ENCODE measurements around the gene CALHM5. TPM values are rescaled to one million over a fixed set of nuclear protein-coding genes. Genes with fewer than 3 reads are reported as not detected.
A peak's percentile ranks its signal among the peaks of the same experiment; 100 is the strongest.

CALHM5 gene
- total and polyA plus RNA-seq, 2 of the 4 experiments (the other 2 are of a cell fraction), result 3.3 to 10.8 TPM

DNA sequence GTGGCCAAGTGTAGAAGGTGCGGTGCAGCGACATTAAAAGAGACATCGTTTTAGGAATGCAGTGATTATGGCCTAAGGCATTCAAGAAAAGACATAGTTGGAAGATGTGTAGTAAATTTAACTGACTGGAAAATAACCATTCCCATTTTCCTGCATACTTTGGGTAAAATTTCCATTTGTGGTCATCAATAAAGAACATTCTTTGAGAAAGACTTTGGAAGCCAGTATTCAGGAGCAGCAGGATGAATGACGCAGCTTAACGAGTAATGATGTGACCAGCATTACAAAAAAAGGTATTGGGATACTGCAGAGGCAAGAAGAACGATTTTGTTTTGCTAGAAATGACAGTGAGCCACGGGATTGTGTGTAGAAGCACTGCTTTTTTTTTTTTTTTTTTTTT, 52.9 kb downstream of the CALHM5 start:
- Histone ChIP-seq H3K27ac (ENCODE audit: insufficient read depth, low read length) (no peak overlapping the region), H3K36me3 (ENCODE audit: control insufficient read depth, insufficient read depth, low read length) (no peaks in the 10 kb centered on the region), H2BK20ac (ENCODE audit: low read depth, low read length) (0 out of 2 replicates have a peak overlapping the region, but pooled peaks have one; percentile 6), H3K4ac (ENCODE audit: low read depth, low read length) (peak overlapping the region; percentile 17; the same call in 1 of the 2 replicates), H4K91ac (ENCODE audit: insufficient read depth, low read depth, low read length) (peak overlapping the region; percentile 38), H4K5ac (ENCODE audit: low read depth, low read length) (no peak overlapping the region), H2BK15ac (ENCODE audit: low read depth, low read length) (peak overlapping the region; percentile 81; the same call in 1 of the 3 replicates), H3K18ac (ENCODE audit: low read depth, low read length) (no peak overlapping the region; the same call in 1 of the 2 replicates), H3K14ac (replicated peaks; ENCODE audit: low read depth, low read length) (0 out of 2 replicates have a peak overlapping the region, but pooled peaks have one; percentile 2), H2BK5ac (ENCODE audit: low read depth, low read length, poor library complexity, severe bottlenecking) (peak overlapping the region; percentile 4), H3K9me1 (ENCODE audit: insufficient read depth, low read length) (peaks cover 3% of the 10 kb centered on the region; the same call in 1 of the 2 replicates), H4K8ac (ENCODE audit: low read depth in 2 of 2, low read length in 2 of 2) (peak overlapping the region; percentile 61 to 84; a peak in 3 of 4 replicates), H2AK5ac (ENCODE audit: low read depth, low read length) (peak overlapping the region; percentile 36; the same call in 1 of the 2 replicates), H3K4me2 (ENCODE audit: low read depth, low read length) (peak overlapping the region; percentile 28; the same call in 1 of the 2 replicates), H3K23ac (ENCODE audit: low read depth, low read length) (peak overlapping the region; percentile 59), H3K9me3 (ENCODE audit: control insufficient read depth, insufficient read depth, low read length) (no peaks in the 10 kb centered on the region), H3K79me1 (ENCODE audit: low read depth in 1 of 2, low read length in 2 of 2) (peaks cover 0 to 5% of the 10 kb centered on the region in 2 experiments; a peak in 2 of 4 replicates), H3K27me3 (ENCODE audit: control insufficient read depth, insufficient read depth, low read length) (no peaks in the 10 kb centered on the region), H2BK120ac (ENCODE audit: low read depth, low read length) (peak overlapping the region; percentile 22), H3K56ac (ENCODE audit: extremely low read depth, insufficient read depth, low read length) (no peak overlapping the region), H2AK9ac (replicated peaks; ENCODE audit: low read depth, low read length, poor library complexity) (no peak overlapping the region), H3K9ac (ENCODE audit: low read depth, low read length) (no peak overlapping the region), H3K4me1 (ENCODE audit: control insufficient read depth, insufficient read depth, low read length) (peaks cover 8% of the 10 kb centered on the region), H4K20me1 (ENCODE audit: insufficient read depth, low read length) (no peaks in the 10 kb centered on the region), H2AFZ (replicated peaks; ENCODE audit: low read length, poor library complexity) (peak overlapping the region; percentile 71), H3K4me3 (ENCODE audit: insufficient read depth, low read depth, low read length) (no peak overlapping the region)
- ChIA-PET CTCF (interaction anchor here (1.5 kb wide), 1 partner anchor 295 kb away, joined by 7 read pairs; no protein-coding TSS in a partner anchor), POLR2A (ENCODE audit: unreplicated experiment) (no interaction called here)
- no peak for ATAC-seq (ENCODE audit: low read depth)
- BruUV-seq (replicated peaks), result no TSS peak
- dilution Hi-C loops (cut with HindIII; ENCODE audit: low sequenced_read_pairs, unreplicated experiment) (no loop called here), in situ Hi-C loops (cut with MboI; ENCODE audit: low sequenced_read_pairs) (loop anchor here (5.0 kb wide), 1 partner anchor 297 kb away; no protein-coding TSS in a partner anchor), intact Hi-C loops (cut with micrococcal nuclease) (loop anchor here (5.0 kb wide), 1 partner anchor 117 kb away; no protein-coding TSS in a partner anchor)
- WGBS, 2 experiments (ENCODE audit: extremely low coverage in 2 of 2, insufficient read length in 1 of 2), result 80% methylated on average over 1 of the region's 7 CpGs; no CpG with 5 or more reads in 1 of the 2 experiments
- DNase-seq, result peak; percentile 43
- TF ChIP-seq CEBPB (IDR thresholded peaks at IDR 0.05; ENCODE audit: low read depth, low read length), result no peak
- no peak for TF ChIP-seq FOS (IDR thresholded peaks at IDR 0.05; ENCODE audit: low read depth, low read length)
- no peak for TF ChIP-seq BHLHE40 (IDR thresholded peaks at IDR 0.05; ENCODE audit: low read depth, low read length)
- no peak for TF ChIP-seq MXI1 (IDR thresholded peaks at IDR 0.05; ENCODE audit: borderline replicate concordance, low read depth, low read length)
- no peak for TF ChIP-seq SMC3 (IDR thresholded peaks at IDR 0.05; ENCODE audit: low read depth, low read length)
- TF ChIP-seq, protein P1, sequence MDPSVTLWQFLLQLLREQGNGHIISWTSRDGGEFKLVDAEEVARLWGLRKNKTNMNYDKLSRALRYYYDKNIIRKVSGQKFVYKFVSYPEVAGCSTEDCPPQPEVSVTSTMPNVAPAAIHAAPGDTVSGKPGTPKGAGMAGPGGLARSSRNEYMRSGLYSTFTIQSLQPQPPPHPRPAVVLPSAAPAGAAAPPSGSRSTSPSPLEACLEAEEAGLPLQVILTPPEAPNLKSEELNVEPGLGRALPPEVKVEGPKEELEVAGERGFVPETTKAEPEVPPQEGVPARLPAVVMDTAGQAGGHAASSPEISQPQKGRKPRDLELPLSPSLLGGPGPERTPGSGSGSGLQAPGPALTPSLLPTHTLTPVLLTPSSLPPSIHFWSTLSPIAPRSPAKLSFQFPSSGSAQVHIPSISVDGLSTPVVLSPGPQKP (IDR thresholded peaks at IDR 0.05; ENCODE audit: borderline replicate concordance, low read depth, low read length), result no peak
- no peak for TF ChIP-seq POLR2A (IDR thresholded peaks at IDR 0.05; ENCODE audit: low read depth, low read length)
- TF ChIP-seq RFX5 (IDR thresholded peaks at IDR 0.05; ENCODE audit: low read depth, low read length), result no peak
- no peak for TF ChIP-seq MAZ (IDR thresholded peaks at IDR 0.05; ENCODE audit: borderline replicate concordance, low read depth, low read length)
- no peak for TF ChIP-seq RCOR1 (IDR thresholded peaks at IDR 0.05; ENCODE audit: insufficient replicate concordance, low read length)
- TF ChIP-seq NFE2L2 (IDR thresholded peaks at IDR 0.05; ENCODE audit: low read depth, low read length), result no peak
- TF ChIP-seq CHD1 (IDR thresholded peaks at IDR 0.05; ENCODE audit: low read depth, low read length), result no peak
- TF ChIP-seq, protein P2, sequence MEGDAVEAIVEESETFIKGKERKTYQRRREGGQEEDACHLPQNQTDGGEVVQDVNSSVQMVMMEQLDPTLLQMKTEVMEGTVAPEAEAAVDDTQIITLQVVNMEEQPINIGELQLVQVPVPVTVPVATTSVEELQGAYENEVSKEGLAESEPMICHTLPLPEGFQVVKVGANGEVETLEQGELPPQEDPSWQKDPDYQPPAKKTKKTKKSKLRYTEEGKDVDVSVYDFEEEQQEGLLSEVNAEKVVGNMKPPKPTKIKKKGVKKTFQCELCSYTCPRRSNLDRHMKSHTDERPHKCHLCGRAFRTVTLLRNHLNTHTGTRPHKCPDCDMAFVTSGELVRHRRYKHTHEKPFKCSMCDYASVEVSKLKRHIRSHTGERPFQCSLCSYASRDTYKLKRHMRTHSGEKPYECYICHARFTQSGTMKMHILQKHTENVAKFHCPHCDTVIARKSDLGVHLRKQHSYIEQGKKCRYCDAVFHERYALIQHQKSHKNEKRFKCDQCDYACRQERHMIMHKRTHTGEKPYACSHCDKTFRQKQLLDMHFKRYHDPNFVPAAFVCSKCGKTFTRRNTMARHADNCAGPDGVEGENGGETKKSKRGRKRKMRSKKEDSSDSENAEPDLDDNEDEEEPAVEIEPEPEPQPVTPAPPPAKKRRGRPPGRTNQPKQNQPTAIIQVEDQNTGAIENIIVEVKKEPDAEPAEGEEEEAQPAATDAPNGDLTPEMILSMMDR (conservative IDR thresholded peaks at IDR 0.05; ENCODE audit: low read depth, low read length), result no peak
- TF ChIP-seq MAFK (IDR thresholded peaks at IDR 0.05; ENCODE audit: low read depth, low read length), result no peak
- no peak for TF ChIP-seq RAD21 (IDR thresholded peaks at IDR 0.05; ENCODE audit: low read length)
- TF ChIP-seq, protein P3, sequence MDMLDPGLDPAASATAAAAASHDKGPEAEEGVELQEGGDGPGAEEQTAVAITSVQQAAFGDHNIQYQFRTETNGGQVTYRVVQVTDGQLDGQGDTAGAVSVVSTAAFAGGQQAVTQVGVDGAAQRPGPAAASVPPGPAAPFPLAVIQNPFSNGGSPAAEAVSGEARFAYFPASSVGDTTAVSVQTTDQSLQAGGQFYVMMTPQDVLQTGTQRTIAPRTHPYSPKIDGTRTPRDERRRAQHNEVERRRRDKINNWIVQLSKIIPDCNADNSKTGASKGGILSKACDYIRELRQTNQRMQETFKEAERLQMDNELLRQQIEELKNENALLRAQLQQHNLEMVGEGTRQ (IDR thresholded peaks at IDR 0.05; ENCODE audit: low read depth, low read length), result no peak
